DMS 273 (cell line): ENCODE measurements around the gene C1QTNF8.

ENCODE experiments used
- DNase-seq: peaks from one replicate; lab custom pipeline; 2025; ENCODE audit not compliant: unreplicated experiment; lab: John Stamatoyannopoulos, UW

C1QTNF8 gene

GRCh38 chr16:1079786-1080525, 16.1 kb downstream of the C1QTNF8 start:
- no peak for DNase-seq

GRCh38 chr16:1079341-1079740, 16.7 kb downstream of the C1QTNF8 start:
- no peak for DNase-seq

DNA sequence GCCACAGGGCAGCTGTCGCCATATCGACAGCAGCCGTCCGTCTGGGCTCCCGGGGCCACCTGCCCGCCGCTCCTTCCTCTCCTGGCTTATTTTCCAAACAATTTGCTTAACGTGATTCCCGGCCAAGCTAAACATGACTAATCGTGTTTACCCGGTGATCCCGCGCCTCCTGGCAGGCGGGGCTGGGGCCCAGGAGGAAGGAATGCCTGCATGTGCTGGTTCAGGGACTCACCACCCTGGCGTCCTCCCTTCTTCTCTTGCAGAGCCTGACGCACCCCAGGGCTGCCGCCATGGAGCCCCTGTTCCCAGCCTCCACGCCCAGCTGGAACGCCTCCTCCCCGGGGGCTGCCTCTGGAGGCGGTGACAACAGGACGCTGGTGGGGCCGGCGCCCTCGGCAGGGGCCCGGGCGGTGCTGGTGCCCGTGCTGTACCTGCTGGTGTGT, 17.4 kb downstream of the C1QTNF8 start:
- DNase-seq = peak; percentile 91

DNA sequence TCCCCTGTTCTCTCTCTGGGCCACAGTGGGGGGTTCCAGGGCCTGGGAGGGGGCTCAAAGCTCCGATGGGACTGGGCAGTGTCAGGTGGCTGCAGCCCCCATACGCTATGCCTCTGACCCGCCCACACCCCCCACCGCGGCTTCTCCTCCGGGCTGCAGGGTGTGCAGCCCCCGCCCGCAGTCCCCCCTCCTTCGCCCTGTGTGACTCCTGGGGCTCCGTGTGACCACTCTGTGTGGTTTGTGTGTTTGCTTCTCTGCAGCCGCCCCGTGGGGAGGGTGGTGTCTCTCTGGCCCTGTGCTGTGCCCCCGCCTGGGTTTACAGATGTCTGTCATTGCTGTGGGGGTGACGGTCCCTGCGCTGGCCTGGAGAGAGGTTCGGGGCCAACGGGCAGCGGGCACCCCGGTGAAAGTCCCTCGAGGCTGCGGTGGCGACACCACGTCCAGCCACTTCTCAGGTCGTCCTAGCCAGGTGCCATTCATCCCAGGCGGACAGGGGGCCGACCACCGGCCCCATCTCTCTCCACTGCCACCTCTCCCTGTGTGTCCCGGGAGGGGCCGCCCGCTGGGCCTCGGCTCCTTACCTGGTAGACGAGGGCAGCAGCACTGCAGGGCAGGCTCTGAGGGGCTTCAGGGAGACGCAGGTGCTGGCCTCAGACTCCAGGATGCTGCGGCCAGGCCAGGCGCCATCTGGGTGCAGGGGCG, 18.0 kb downstream of the C1QTNF8 start:
- DNase-seq = no peak

GRCh38 chr16:1076801-1077576, 19.1 kb downstream of the C1QTNF8 start:
- DNase-seq = no peak

- DNase-seq = peak; percentile 41
Measured at GRCh38 chr16:1075546-1075945, 20.5 kb downstream of the C1QTNF8 start.

DNA sequence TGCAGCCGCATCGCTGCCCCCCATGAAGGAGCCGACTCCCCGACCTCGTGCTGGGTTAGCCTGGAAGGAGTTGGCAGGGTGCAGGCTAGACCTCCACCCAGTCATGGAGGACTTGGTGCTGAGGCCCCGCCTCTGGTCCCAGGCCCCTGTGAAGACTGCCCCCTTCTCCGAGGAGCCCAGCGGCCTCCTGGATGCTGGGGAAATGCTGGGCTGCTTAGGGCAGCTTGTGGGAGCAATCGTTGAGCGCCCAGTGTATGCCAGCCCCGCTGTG, 21.7 kb downstream of the C1QTNF8 start:
- DNase-seq = no peak

GRCh38 chr16:1073566-1074378, 22.3 kb downstream of the C1QTNF8 start:
- DNase-seq = no peak

DNA sequence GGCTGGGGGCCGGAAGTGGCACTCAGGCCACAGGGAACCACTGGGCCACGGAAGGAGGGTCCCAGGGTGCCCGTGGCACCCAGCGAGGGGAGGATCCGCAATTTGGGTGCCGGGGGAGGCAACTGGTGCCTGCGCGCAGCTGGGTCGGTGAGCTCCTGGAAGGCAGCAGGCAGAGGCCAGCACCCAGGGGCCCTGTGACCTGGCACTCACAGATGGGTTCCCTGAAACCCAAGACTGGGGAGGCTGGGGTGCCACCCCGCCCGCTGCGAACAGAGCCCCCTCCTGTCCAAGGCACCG, 22.8 kb downstream of the C1QTNF8 start:
- DNase-seq = no peak

- DNase-seq = no peak
Measured at GRCh38 chr16:1072526-1073261, 23.4 kb downstream of the C1QTNF8 start, which contains the start of gene SSTR5. Gene SSTR5 (plus strand): TSS chr16:1072747. CDS start chr16:1078869, 6,122 bp downstream.

- peak; percentile 54 for DNase-seq
Measured at GRCh38 chr16:1071561-1072225, 24.4 kb downstream of the C1QTNF8 start.

DNA sequence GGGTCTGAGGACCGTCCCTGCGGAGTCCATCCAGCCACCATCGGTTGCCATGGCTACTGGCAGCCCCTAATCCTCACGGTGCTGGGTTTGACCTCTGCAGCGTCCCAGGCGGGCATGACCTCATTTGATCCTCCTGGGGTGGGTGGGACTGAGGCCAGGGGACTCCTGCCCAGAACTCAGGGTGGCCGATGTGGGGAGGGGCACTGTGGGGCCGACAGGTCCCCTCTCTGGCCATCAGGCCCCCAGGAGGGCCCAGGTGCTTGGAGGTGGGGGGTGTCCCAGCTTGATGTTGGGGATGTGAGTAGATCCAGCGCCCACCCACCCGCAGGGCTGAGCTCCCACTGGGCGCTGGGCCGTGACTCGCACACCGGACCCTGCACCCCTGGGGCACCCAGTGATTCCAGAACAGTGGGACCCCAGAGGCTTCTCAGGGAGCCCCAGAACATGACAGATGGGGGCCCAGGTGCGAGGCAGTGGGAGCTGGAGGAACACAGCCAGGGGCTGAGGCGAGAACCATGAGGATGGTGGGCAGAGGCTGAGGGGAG, 25.1 kb downstream of the C1QTNF8 start:
- DNase-seq = no peak

DNA sequence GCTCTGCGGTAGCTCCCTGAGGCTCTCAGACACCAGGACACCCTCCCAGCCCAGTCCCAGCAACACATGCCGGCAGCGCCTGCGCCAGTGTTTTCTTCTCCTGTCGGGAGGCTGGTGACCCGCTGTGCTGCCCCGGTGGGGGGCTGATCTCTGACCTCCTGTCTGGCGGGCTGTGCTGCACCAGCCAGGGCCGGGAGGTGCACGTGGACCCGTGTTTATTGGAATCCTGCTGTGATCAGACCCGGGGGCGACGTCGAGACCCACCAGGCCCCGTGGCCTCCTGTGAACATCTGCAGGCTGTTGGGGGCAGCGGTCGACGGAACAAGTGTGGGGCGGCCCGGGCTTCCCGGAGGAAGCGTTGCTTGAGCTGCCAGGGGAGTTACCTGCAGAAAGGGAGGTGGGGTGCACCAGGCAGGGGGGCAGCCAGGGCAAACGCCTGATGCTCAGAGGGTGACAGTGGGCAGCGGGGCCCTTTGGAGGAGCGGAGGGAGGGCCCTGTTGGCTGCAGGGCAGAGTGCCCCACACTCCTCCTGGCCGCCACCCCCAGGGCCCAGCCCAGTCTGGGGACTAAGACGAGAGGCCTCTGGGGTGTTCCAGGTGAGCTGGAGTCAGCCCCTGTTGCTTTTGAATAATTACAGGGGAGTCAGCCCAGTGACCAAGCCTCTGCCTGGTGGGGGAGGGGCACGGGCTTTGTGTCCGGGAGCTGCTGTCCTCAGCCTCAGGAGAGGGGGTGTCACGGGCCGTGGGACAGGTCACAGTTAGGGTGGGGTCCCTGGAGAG, 25.8 kb downstream of the C1QTNF8 start:
- DNase-seq = no peak

GRCh38 chr16:1069154-1069553, 26.9 kb downstream of the C1QTNF8 start:
- peak; percentile 54 for DNase-seq

DNA sequence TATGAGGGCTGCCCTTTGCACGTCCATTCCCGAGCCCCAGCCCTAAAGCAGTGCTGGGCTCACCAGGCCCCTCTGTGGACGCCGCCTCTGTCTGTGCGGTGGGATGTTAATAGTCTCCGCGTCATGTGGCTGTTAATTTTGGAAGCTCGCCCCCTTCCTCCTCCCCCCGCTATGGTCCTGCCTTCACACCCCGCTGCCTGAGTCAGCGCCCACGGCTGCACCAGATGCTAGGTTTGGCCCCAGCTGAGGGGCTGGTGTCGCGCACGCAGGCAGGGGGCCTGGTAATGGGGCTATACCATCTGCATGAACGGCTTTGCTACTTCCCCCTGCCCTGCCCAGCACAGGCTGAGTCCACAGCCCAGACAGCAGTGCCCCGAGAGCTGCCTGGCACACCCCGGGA, 27.6 kb downstream of the C1QTNF8 start:
- DNase-seq = peak; percentile 92

GRCh38 chr16:1067629-1068028, 28.4 kb downstream of the C1QTNF8 start:
- DNase-seq = no peak

DNA sequence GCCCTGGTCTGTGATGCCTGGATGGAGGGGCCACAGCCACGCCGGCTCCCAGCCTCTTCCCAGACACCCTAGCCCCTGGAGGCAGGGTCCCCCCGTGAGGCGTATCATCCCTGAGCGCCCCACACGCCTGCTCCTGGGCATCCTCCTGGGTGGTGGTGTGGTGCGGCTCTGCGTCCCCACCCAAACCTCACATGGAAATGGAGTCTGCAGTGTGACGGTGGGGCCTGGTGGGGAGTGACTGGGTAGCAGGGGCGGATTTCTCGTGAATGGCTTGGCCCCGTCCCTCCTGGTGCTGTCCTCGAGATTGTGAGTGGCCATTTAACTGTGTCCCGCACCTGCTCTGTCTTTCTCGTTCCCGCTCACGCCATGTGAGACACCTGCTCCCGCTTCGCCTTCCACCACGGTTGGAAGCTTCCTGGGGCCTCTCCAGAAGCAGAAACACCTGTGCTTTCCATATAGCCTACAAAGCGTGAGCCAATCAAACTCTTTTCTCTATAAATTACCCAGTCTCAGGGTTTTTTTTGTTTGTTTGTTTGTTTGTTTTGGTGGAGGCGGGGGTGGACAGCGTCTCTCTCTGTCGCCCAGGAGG, 29.4 kb downstream of the C1QTNF8 start:
- no peak for DNase-seq

GRCh38 chr16:1065469-1066128, 30.4 kb downstream of the C1QTNF8 start:
- DNase-seq = no peak
